HepG2 (cell line): Measurements from ENCODE around the gene LDB2. TPM values are rescaled to one million over a fixed set of nuclear protein-coding genes. Genes with fewer than 3 reads are reported as not detected.

Experiments used
- ATAC-seq: fragments of 200-7000 bp; cut with Tn5 transposase; 3 replicates; pipeline ENCODE4 v1.9.1; 2020; ENCODE audit warnings: mild to moderate bottlenecking, moderate library complexity
- BruUV-seq: library from RNA; stranded (reverse); fragments of 400-500 nt; replicated peaks from 2 replicates; lab custom pipeline; 2021; lab: Mats Ljungman, UMichigan
- CTCF ChIA-PET: fragments of 300-600 bp; formaldehyde crosslinking; extraction: SDS; loops from one replicate; lab custom pipeline; 2021; ENCODE audit warnings: low total read pairs, inconsistent platforms, low intra/inter-chr PET ratio; lab: Yijun Ruan, JAX
- POLR2A ChIA-PET: fragments of 350-600 bp; sonication (Branson Sonifier 250); formaldehyde crosslinking; loops from one replicate; lab custom pipeline; 2020; ENCODE audit warnings: antibody characterized with exemption, inconsistent platforms; lab: Yijun Ruan, JAX
- DNase-seq: peaks from one replicate; pipeline ENCODE4 v3.0.0-alpha.2; 2015; ENCODE audit warnings: low spot score
- FAIRE-seq: peaks from 3 replicates; lab custom pipeline; 2011; peaks lifted over from hg19 to GRCh38; lab: Jason Lieb, UNC
- H2AFZ ChIP-seq: one replicate; pipeline ENCODE4 v1.6.1; 2011; ENCODE audit warnings: low read length, inconsistent platforms
- H3K27ac ChIP-seq: fragments of 300-600 bp; 3 replicates; pipeline ENCODE4 v1.8.0; 2011; ENCODE audit warnings: mixed run types, mild to moderate bottlenecking, mixed read lengths, low read length, inconsistent platforms; ENCODE audit not compliant: insufficient read depth; ENCODE audit errors: extremely low read length
- H3K27me3 ChIP-seq, 2 experiments: fragments of 200-600 bp in 1 of 2; 2 replicates in 1 of 2; 3 replicates in 1 of 2; pipeline versions ENCODE4 v1.6.0 to v1.8.0; 2011; ENCODE audit warnings: low read length in 2 of 2, mild to moderate bottlenecking in 2 of 2, moderate library complexity in 2 of 2, inconsistent platforms in 1 of 2; ENCODE audit not compliant: insufficient read depth in 2 of 2, control insufficient read depth in 1 of 2
- H3K36me3 ChIP-seq, 2 experiments: fragments of 200-600 bp in 1 of 2; replicated peaks in 1 of 2; 2 replicates in 1 of 2; 3 replicates in 1 of 2; pipeline versions ENCODE4 v1.5.1 to v1.8.0; 2011; ENCODE audit warnings: low read length in 2 of 2, inconsistent platforms in 1 of 2; ENCODE audit not compliant: insufficient read depth in 2 of 2, control insufficient read depth in 1 of 2
- H3K4me1 ChIP-seq: 2 replicates; pipeline ENCODE4 v1.5.1; 2012; ENCODE audit warnings: low read length, inconsistent platforms; ENCODE audit not compliant: insufficient read depth
- H3K4me2 ChIP-seq: 2 replicates; pipeline ENCODE4 v1.6.0; 2011; ENCODE audit warnings: low read depth, low read length, inconsistent platforms
- H3K4me3 ChIP-seq, 3 experiments: fragments of 200-600 bp in 1 of 3; sonication (generic), shearing (Covaris generic) in 1 of 3; replicated peaks in 1 of 3; 2 replicates each; pipeline ENCODE4 v1.5.1; 2011 to 2016; ENCODE audit warnings: low read length in 3 of 3, inconsistent platforms in 2 of 3, low read depth in 2 of 3, mild to moderate bottlenecking in 2 of 3, control low read depth in 1 of 3, mixed read lengths in 1 of 3; ENCODE audit not compliant: insufficient read depth in 1 of 3
- H3K79me2 ChIP-seq: one replicate; pipeline ENCODE4 v1.6.1; 2011; ENCODE audit warnings: low read length, inconsistent platforms; ENCODE audit not compliant: insufficient read depth
- H3K9ac ChIP-seq: 2 replicates; pipeline ENCODE4 v1.6.0; 2011; ENCODE audit warnings: mild to moderate bottlenecking, low read depth, low read length, inconsistent platforms; ENCODE audit not compliant: insufficient read depth
- H3K9me3 ChIP-seq: 2 replicates; pipeline ENCODE4 v1.5.1; 2012; ENCODE audit warnings: mild to moderate bottlenecking, low read length
- H4K20me1 ChIP-seq: 2 replicates; pipeline ENCODE4 v1.6.0; 2011; ENCODE audit warnings: inconsistent platforms, mild to moderate bottlenecking, low read length, moderate library complexity; ENCODE audit not compliant: insufficient read depth
- DDIT3 ChIP-seq: sonication (generic); formaldehyde crosslinking; IDR thresholded peaks from 2 replicates; pipeline ENCODE4 v1.4.0; 2020; ENCODE audit warnings: mild to moderate bottlenecking, missing genetic modification reagents
- FOXA3 ChIP-seq: IDR thresholded peaks from 2 replicates; pipeline ENCODE4 v1.6.1; 2016; ENCODE audit warnings: missing genetic modification reagents, missing compliant biosample characterization
- GFI1 ChIP-seq: sonication (generic); formaldehyde crosslinking; IDR thresholded peaks from 2 replicates; pipeline ENCODE4 v1.5.0; 2020; ENCODE audit warnings: missing genetic modification reagents, mild to moderate bottlenecking, borderline replicate concordance
- HOMEZ ChIP-seq: IDR thresholded peaks from 2 replicates; pipeline ENCODE4 v1.6.1; 2016; ENCODE audit warnings: low read depth
- ISL2 ChIP-seq: sonication (generic); formaldehyde crosslinking; IDR thresholded peaks from 2 replicates; pipeline ENCODE4 v1.5.0; 2020; ENCODE audit warnings: missing genetic modification reagents
- KLF12 ChIP-seq: sonication (generic); formaldehyde crosslinking; IDR thresholded peaks from 2 replicates; pipeline ENCODE4 v1.4.0; 2020; ENCODE audit warnings: missing genetic modification reagents, borderline replicate concordance
- MAX ChIP-seq: IDR thresholded peaks from 2 replicates; pipeline ENCODE4 v1.6.1; 2012; ENCODE audit warnings: inconsistent platforms
- MYPOP ChIP-seq: sonication (generic); formaldehyde crosslinking; IDR thresholded peaks from 2 replicates; pipeline ENCODE4 v1.8.1; 2023; ENCODE audit warnings: mild to moderate bottlenecking, moderate library complexity, missing genetic modification reagents
- RFXANK ChIP-seq: IDR thresholded peaks from 2 replicates; pipeline ENCODE4 v1.6.1; 2016
- TERF1 ChIP-seq: sonication (generic); formaldehyde crosslinking; IDR thresholded peaks from 2 replicates; pipeline ENCODE4 v1.8.0; 2022; ENCODE audit warnings: mild to moderate bottlenecking, missing genetic modification reagents, moderate library complexity
- XBP1 ChIP-seq: sonication (generic); formaldehyde crosslinking; IDR thresholded peaks from 2 replicates; pipeline ENCODE4 v1.5.0; 2020; ENCODE audit warnings: missing genetic modification reagents
- ZBTB20 ChIP-seq: sonication (generic); formaldehyde crosslinking; IDR thresholded peaks from 2 replicates; pipeline ENCODE4 v1.8.1; 2023; ENCODE audit warnings: missing genetic modification reagents, low read depth, mild to moderate bottlenecking, borderline replicate concordance
- ZGPAT ChIP-seq: IDR thresholded peaks from 2 replicates; pipeline ENCODE4 v1.6.1; 2016; ENCODE audit warnings: mild to moderate bottlenecking
- ZNF333 ChIP-seq: sonication (generic); formaldehyde crosslinking; IDR thresholded peaks from 2 replicates; pipeline ENCODE4 v1.4.0; 2020; ENCODE audit warnings: mild to moderate bottlenecking, missing genetic modification reagents, borderline replicate concordance
- WGBS: methylation state at CpG from one replicate; pipeline ENCODE4 v1.1.6; 2017; ENCODE audit warnings: low lambda C conversion rate; 5-methylcytosine and 5-hydroxymethylcytosine counted together
- in situ Hi-C: cut with HindIII; loops from 2 replicates; pipeline ENCODE4 v1.10.0; 2017; ENCODE audit warnings: low pct_unique_long_range_greater_than_20kb; ENCODE audit not compliant: extremely low pct_ligation_motif_present
- intact Hi-C: fragments of 100-400 bp; cut with micrococcal nuclease; formaldehyde crosslinking; loops from one replicate; pipeline ENCODE4 v1.10.0; 2022; ENCODE audit not compliant: unreplicated experiment
- polyA plus RNA-seq, 8 experiments: library from polyadenylated mRNA; depleted of rRNA in 3 of 8; stranded (reverse) in 7 of 8; unstranded in 1 of 8; fragments of >200 nt; fragmentation: Illumina TruSeq in 4 of 8; extraction: Trizol in 4 of 8; gene quantifications; 2 replicates each; pipeline versions ENCODE4 v1.2.1 to v1.2.3, GENCODE V29; 2011 to 2016; ENCODE audit warnings: low read depth in 4 of 8, missing spikeins in 1 of 8, mixed read lengths in 1 of 8; ENCODE audit not compliant: insufficient read depth in 1 of 8
- total RNA-seq, 5 experiments: library from RNA; depleted of rRNA; stranded (reverse); fragments of >200 nt; fragmentation: Illumina TruSeq; extraction: Trizol; gene quantifications; 2 replicates each; pipeline ENCODE4 v1.2.3, GENCODE V29; 2016; ENCODE audit warnings: low read depth in 1 of 5

Gene LDB2
- total and polyA plus RNA-seq, 2 of the 13 experiments (the other 11 are each of a cell fraction or from before 2014, with no cell fraction given): not detected

- no peak for TF ChIP-seq TERF1
- no peak for TF ChIP-seq ZBTB20 (CRISPR knock-in tag)
- TF ChIP-seq GFI1 (CRISPR knock-in tag): no peak
- no peak for TF ChIP-seq DDIT3
- no peak for TF ChIP-seq ZNF333 (CRISPR knock-in tag)
- TF ChIP-seq MAX: no peak
- TF ChIP-seq ZGPAT: no peak
- no peak for TF ChIP-seq FOXA3 (CRISPR knock-in tag)
- TF ChIP-seq ISL2 (CRISPR knock-in tag): no peak
These were observed 14.5 kb upstream of the LDB2 start (continued) for GRCh38 chr4:16912896-16913295.

- POLR2A ChIA-PET: no interaction called here
- in situ Hi-C loops (no loop called here), intact Hi-C loops (no loop called here)
- Histone ChIP-seq H3K36me3 (no peaks in the 10 kb centered on the region), H3K9me3 (no peaks in the 10 kb centered on the region), H3K4me3 (no peak overlapping the region), H3K4me1 (no peaks in the 10 kb centered on the region), H3K4me2 (no peak overlapping the region), H3K27me3 (peaks cover 0 to 28% of the 10 kb centered on the region in 2 experiments; a peak in 2 of 5 replicates), H4K20me1 (no peaks in the 10 kb centered on the region), H2AFZ (no peak overlapping the region), H3K79me2 (no peaks in the 10 kb centered on the region), H3K27ac (no peak overlapping the region), H3K9ac (no peak overlapping the region)
- no peak for ATAC-seq
- WGBS: 15% methylated on average over 8 of the region's 8 CpGs
- CTCF ChIA-PET: no interaction called here
- TF ChIP-seq KLF12 (CRISPR knock-in tag) (no peak), RFXANK (CRISPR knock-in tag) (no peak), HOMEZ (CRISPR knock-in tag) (no peak), XBP1 (CRISPR knock-in tag) (no peak), MYPOP (CRISPR knock-in tag) (no peak)
- no peak for DNase-seq
- no peak for FAIRE-seq
- no TSS peak for BruUV-seq
These were observed 10.8 kb upstream of the LDB2 start for GRCh38 chr4:16909281-16909680.
